MM.1S (cell line): ENCODE data around the gene GUCY2C.

Source experiments
- CTCF ChIP-seq: fragments of 300-600 bp; sonication (generic); IDR thresholded peaks from 2 replicates; pipeline ENCODE4 v1.5.1; 2016; ENCODE audit warnings: antibody characterized with exemption, low read length, mixed read lengths
- EZH2 ChIP-seq: fragments of 300-600 bp; sonication (generic); optimal IDR thresholded peaks from 2 replicates; pipeline ENCODE3; 2017; ENCODE audit warnings: low read depth, mild to moderate bottlenecking, antibody characterized with exemption, low read length, mixed read lengths
- EZH2phosphoT487 ChIP-seq: fragments of 300-600 bp; sonication (generic); IDR thresholded peaks from 2 replicates; pipeline ENCODE4 v1.6.1; 2018; ENCODE audit warnings: antibody characterized with exemption, low read length

GRCh38 chr12:14573118-14573517 lies 123.3 kb downstream of the GUCY2C start:
- TF ChIP-seq CTCF (no peak), EZH2phosphoT487 (no peak), EZH2 (no peak)
